TTC549 (cell line): ENCODE data around the gene CSGALNACT2.

ENCODE experiments used
- FAIRE-seq: peaks from 2 replicates; lab custom pipeline; 2012; peaks lifted over from hg19 to GRCh38; lab: Jason Lieb, UNC

Gene CSGALNACT2

DNA sequence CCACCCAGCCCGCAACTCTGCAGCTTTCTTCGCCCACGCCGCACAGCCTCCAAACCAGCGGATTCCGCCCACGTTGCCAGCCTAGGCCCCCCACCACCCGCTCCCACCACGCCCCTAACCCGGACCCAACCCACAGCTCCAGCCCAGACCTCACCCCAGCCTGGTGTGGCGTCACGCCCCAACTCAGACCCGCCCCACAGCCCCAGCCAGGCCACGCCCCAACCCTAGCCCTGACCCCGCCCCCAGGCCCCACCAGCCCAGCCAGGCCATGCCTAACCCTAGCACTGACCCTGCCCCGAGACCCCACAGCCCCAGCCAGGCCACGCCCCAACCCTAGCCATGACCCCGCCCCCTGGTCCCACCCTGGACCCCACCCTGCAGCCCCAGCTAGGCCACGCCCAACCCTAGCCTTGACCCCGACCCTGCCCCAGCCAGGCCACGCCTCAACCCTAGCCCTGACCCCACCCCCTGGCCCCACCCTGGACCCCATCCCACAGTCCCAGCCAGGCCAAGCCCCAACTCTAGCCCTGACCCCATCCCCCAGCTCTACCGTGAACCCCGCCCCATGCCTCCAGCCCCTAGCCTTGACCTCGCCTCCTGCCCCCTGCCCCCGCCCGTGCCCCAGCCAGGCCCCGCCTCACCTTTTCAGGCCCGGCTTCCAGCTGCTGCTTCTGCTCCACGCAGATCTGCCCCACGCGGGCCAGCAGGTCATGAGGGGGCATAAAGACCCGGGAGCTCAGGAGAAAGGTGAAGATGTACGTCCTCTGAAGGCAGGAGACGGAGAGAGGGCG, 64.6 kb downstream of the CSGALNACT2 start:
- no peak for FAIRE-seq

DNA sequence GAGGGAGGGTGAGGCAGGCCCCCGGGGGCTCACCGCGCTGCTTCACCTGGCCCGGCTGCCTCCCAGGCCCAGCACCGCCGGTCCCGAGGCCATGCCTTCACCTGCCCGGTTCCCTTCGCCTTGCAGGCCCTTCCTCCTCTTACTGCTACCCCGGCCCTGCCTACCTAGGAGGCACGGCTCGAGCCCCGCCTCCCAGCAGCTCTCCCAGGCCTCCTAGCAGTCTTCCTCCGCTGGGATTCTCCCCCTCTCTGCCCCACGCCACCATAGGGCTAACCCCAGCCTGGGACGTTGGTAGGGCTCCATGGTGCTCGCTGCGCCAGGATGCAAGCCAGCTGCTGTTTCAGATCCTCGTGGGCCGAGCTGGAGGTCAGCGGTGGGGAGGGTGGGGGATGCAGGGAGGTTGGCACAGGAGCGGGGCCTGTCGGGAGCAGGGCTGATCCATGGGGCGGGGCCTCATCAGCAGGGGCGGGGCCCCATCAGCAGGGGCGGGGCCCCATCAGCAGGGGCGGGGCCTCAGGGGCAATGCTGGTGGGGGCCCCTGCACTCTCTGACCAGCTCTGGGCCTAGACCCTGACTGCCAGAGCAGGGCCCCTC, 65.3 kb downstream of the CSGALNACT2 start:
- FAIRE-seq: no peak

DNA sequence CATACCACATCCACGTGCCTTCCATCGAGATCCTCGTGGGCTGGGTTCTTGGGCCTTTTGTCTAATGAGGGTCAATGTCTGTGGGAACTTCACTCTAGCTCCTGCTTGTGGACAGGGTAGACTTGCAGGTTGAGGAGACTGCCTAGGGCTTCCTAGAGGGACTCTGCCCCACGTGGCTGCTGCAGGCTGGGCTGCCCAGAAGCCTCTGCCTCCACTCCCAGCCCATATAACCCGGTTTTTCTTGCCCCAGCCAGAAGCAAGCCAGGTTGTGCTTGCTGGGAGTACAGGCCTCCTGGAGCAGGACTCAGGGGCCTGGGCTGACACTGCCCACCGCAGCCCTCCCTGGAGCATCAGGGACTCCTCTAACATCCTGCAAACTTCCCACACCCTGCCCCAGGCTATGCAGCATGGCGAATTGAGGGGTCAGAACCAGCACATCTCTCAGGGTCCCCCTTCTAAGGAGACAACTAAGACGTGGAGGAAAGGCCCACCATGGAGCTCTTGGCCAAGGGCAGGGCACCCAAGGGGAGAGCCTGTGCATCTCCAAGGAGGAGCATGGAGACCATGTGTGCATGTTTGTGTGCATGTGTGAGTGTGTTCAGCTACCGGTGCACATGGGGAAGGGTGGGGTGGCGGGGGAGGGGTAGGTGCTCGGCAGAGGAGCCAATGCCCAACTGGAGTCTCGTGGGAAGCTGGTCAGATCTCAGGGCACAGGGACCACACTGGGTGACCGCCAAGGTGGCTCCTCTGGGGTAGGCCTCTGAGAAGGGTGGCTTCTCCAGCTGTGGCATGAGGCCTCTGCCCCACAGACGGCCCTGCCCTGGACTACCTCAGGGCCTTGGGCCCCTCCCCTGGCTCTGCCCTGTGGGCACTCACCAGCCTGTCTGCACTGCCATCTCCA, 66.0 kb downstream of the CSGALNACT2 start:
- no peak for FAIRE-seq

- FAIRE-seq: no peak
Measured at GRCh38 chr10:43204943-43205671, 66.9 kb downstream of the CSGALNACT2 start.

- FAIRE-seq: no peak
Measured at GRCh38 chr10:43205681-43206390, 67.6 kb downstream of the CSGALNACT2 start.

DNA sequence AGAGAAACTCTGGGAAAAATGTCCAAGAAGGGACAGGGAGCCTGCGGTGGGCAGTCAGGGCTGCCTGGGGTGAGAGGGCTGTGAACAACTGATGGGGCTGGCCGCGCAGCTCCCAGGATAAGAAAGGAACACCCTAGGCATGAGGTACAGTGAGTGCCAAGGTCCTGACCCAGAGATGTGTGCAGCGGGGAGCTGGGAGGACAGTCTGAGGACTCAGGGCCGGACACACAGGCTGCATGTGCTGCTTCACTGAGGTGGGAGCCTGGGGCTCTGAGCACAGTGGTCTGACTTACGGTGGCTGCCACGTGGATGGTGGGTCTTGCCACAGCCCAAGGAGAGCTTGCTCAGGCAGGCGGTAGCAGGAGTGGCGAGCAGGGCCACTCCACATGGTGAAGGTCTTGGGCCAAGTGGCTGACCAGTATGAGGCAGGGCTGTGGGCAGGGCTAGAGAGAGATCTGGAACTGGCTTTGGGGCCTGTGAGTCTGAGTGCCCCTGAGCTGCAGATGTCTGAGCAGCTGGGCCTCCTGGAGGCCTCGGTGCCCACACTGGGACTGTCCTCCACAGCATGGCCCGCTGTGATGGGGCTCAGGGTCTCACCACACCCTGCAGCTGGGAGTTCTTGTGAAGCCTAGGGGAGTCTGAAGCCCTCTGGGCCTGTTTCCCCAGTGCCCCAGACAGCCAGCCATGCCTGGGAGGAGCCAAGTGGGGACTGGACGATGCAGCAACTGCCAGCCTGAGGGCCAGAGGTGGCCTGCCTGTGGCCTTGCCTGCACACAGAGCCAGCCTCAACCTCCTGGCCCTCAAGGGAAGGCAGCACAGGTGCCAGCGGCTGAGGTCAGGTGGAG, 68.4 kb downstream of the CSGALNACT2 start:
- FAIRE-seq: no peak

DNA sequence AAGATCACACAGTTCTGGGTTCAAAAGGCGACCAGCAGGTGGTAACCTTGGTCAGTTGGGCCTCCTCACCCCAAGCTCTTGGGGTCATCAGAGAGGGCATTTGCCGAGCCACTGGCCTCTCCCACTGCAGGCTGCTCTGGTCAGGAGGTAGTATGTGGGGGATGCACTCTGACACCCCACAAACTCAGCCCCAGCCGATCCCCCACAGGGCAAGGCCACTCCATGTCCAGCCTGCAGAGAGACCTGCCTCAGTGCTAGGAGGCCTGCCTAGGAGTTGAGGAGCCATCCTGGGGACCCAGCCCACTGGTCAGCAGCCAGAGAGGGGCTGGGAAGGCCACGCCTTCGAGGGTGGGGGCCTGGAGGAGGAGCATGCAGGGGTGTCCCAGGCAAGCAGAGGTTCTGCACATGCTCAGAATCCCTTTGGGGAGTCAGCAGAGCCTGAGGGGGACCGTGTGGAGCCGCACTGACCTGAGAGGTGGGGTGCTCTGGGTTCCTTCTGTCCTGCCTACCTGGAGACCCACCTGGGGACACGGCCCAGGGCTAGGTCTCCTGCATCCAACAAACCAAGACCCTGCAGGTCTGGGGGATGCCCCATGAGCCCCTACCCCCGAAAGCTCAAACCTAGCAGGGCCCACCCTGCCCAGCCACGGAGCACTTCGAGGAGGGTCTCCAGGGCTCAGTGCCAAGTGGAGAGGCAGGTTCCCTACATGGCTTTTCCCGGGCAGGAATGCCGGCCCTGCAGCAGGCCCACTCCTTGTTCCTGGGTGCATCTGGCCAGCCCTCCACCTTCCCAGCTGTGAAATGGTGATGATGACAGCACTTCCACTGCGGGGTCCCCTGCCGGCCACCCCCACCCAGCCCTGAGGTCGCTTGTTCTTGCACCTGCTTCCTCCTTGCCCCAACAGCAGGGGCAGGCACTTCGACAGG, 70.2 kb downstream of the CSGALNACT2 start:
- FAIRE-seq: no peak

DNA sequence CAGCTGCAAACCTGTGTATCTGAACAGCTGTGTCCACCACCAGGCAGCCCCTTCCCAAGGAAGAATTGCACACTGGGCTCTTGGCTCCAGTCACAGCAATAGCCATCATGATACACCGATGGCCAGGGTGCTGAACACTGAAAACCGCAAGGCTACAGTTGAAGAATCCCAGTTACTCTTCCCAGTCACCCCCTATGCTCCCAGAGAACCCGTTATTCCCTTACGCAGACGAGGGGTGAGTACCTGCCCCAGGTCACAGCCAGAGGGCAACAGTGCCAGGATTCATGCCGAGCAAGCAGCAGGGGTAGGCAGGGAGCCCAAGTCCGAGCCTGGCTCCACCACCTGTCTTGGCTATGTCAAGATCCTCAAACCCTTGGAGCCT, 70.8 kb downstream of the CSGALNACT2 start:
- no peak for FAIRE-seq

DNA sequence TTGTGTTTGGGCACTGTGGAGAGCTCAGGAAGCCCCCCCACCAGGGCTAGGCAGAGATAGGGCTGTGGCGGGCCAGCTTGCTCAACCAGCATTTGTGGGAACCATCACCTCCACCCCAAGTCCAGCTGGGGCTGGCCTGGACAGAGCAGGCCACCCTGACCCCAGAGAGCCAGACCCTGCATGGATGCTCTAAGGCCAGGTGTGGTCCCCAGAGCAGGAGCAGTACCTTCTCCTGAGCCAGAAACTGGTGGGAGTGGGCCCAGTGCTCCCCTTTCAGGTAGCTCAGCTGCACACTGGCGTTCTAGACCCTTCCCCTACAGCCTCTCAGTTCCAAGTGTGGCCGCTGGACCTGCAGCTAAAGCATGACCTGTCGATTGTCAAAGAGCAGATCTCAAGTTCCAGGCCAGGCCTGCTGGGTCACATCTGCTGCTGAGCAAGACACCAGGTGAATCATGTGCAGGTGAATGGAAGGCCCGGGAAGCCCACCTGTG, 71.5 kb downstream of the CSGALNACT2 start:
- no peak for FAIRE-seq

DNA sequence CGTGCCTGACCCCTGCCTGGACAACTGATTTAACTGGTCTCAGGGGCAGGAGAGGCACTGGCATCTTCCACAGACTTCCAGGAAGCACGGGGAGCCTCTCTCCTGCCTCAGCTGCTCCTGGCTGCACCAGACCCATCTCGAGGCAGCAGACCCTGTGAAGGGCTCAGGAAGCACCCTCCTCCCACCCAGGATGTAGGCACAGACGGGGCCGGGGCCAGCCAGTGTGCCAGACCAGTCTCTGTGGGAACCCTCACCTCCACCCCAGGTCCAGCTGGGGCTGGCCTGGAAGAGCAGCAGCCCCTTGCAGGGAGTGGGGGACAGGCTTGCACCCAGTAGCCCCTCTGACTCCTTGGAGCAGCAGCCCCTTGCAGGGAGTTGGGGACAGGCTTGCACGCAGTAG, 72.3 kb downstream of the CSGALNACT2 start:
- FAIRE-seq: no peak

DNA sequence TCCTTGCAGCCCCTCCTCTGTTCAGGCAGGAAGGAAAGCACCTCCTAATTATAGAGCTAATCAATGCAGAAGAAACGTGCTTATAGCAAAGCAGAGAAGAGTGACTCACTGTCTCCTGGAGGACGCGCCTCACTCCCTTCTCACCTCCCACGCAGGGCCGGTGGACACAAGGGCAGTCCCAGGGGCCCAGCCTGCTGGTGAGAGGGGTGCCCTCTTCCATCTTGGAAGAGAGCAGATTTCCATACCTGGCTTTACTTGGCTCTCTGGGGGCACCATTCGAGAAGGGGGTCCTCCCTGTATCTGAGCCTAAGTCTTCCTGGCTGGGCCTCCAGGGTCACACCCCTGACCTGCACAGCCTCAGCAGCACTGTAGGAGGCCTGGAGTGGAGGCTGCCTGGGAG, 72.8 kb downstream of the CSGALNACT2 start:
- no peak for FAIRE-seq

GRCh38 chr10:43211431-43212042, 73.3 kb downstream of the CSGALNACT2 start:
- FAIRE-seq: no peak

GRCh38 chr10:43212043-43212721, 73.9 kb downstream of the CSGALNACT2 start:
- no peak for FAIRE-seq

GRCh38 chr10:43214071-43214955, 76.1 kb downstream of the CSGALNACT2 start:
- no peak for FAIRE-seq

GRCh38 chr10:43214956-43215561, 76.8 kb downstream of the CSGALNACT2 start:
- no peak for FAIRE-seq

DNA sequence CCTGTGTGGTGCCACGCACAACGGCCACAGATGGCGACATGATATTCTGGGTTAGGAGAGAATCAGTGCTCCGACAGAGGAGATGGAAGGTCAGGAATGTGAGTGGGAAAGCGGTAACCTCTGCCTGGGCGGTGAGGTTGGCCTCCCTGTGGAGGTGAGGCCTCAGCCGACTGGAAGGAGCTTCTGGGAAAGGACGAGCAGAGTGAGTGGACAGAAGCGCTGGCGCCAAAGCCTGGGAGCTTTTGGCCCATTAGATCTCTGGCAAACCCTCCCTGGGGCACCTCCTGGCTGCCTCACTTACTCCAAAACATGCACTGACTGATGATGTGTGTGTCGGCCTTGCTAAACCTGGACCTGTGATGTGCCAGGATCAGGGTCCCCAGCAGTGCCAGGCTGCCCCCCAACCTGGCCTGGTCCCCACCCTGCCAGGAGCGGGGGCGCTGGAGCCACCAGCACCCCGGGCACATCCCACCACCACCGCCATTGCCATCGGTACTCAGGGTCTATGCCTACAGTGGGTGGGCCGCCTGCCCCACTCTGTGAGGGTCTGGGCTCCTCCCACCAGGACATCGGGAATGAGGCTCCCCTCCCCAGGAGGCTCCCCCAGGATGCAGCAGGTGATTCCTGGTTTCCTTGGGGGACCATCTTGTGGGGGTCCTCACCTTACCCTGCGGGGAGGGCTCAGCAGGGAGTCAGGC, 77.7 kb downstream of the CSGALNACT2 start:
- no peak for FAIRE-seq
